Parathyroid adenoma (tissue), 2 donors: Measurements from ENCODE around the gene SLC16A12.

Experiments
- H2AFZ ChIP-seq: fragments of 300-600 bp; sonication (generic); one replicate; pipeline ENCODE4 v1.7.0; 2017; ENCODE audit warnings: antibody characterized with exemption, mild to moderate bottlenecking
- H3K27ac ChIP-seq: fragments of 300-600 bp; sonication (generic); one replicate; pipeline ENCODE4 v1.7.0; 2017
- H3K27me3 ChIP-seq: fragments of 300-600 bp; sonication (generic); one replicate; pipeline ENCODE4 v1.7.0; 2017; ENCODE audit warnings: low read length; ENCODE audit not compliant: control insufficient read depth, insufficient read depth
- H3K36me3 ChIP-seq: fragments of 300-600 bp; sonication (generic); one replicate; pipeline ENCODE4 v1.7.0; 2017; ENCODE audit warnings: low read length; ENCODE audit not compliant: control insufficient read depth, insufficient read depth
- H3K4me1 ChIP-seq: fragments of 300-600 bp; sonication (generic); one replicate; pipeline ENCODE4 v1.7.0; 2017; ENCODE audit warnings: control low read depth
- H3K4me2 ChIP-seq: fragments of 300-600 bp; sonication (generic); one replicate; pipeline ENCODE4 v1.7.0; 2017; ENCODE audit warnings: low read length
- H3K4me3 ChIP-seq: fragments of 300-600 bp; sonication (generic); one replicate; pipeline ENCODE4 v1.7.0; 2017; ENCODE audit warnings: low read depth, low read length
- H3K79me2 ChIP-seq: fragments of 300-600 bp; sonication (generic); one replicate; pipeline ENCODE4 v1.7.0; 2017; ENCODE audit warnings: control low read depth
- H3K9ac ChIP-seq: fragments of 300-600 bp; sonication (generic); one replicate; pipeline ENCODE4 v1.7.0; 2017; ENCODE audit warnings: mild to moderate bottlenecking
- H3K9me3 ChIP-seq: fragments of 300-600 bp; sonication (generic); one replicate; pipeline ENCODE4 v1.7.0; 2017; ENCODE audit warnings: low read length; ENCODE audit not compliant: control insufficient read depth
- TF ChIP-seq, protein P1 (sequence below): fragments of 300-600 bp; sonication (generic); IDR thresholded peaks from one replicate; pipeline ENCODE4 v1.7.0; 2017; ENCODE audit warnings: antibody characterized with exemption, mild to moderate bottlenecking
- donor health status: primary hyperparathyroidism.

SLC16A12 gene

DNA sequence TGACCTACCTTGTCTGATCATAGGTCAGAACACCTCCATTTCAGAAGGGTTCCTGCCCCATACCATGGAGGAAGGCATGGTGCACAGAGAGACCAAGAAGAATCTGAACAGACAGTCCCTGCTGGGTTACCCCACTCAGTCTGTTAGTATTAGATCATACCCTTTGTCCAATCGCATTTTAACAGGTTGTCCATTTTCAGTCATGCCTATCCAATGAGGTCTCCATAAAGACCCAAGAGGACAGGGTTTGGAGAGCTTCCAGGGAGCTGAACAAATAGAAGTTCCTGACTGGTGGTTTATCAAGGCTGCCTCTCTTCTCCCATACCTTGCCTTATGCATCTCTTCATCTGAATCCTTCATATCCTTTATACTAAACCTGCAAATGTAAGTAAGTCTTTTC lies 21.2 kb upstream of the SLC16A12 start:
- H3K27ac ChIP-seq = no peak overlapping the region
- no peaks in the 10 kb centered on the region for H3K4me1 ChIP-seq
- H3K79me2 ChIP-seq = no peaks in the 10 kb centered on the region
- no peaks in the 10 kb centered on the region for H3K27me3 ChIP-seq
- H2AFZ ChIP-seq = no peak overlapping the region
- no peak overlapping the region for H3K4me2 ChIP-seq
- TF ChIP-seq, protein P1, sequence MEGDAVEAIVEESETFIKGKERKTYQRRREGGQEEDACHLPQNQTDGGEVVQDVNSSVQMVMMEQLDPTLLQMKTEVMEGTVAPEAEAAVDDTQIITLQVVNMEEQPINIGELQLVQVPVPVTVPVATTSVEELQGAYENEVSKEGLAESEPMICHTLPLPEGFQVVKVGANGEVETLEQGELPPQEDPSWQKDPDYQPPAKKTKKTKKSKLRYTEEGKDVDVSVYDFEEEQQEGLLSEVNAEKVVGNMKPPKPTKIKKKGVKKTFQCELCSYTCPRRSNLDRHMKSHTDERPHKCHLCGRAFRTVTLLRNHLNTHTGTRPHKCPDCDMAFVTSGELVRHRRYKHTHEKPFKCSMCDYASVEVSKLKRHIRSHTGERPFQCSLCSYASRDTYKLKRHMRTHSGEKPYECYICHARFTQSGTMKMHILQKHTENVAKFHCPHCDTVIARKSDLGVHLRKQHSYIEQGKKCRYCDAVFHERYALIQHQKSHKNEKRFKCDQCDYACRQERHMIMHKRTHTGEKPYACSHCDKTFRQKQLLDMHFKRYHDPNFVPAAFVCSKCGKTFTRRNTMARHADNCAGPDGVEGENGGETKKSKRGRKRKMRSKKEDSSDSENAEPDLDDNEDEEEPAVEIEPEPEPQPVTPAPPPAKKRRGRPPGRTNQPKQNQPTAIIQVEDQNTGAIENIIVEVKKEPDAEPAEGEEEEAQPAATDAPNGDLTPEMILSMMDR = no peak
- H3K4me3 ChIP-seq = no peak overlapping the region
- no peaks in the 10 kb centered on the region for H3K36me3 ChIP-seq
- no peak overlapping the region for H3K9ac ChIP-seq
- no peaks in the 10 kb centered on the region for H3K9me3 ChIP-seq

DNA sequence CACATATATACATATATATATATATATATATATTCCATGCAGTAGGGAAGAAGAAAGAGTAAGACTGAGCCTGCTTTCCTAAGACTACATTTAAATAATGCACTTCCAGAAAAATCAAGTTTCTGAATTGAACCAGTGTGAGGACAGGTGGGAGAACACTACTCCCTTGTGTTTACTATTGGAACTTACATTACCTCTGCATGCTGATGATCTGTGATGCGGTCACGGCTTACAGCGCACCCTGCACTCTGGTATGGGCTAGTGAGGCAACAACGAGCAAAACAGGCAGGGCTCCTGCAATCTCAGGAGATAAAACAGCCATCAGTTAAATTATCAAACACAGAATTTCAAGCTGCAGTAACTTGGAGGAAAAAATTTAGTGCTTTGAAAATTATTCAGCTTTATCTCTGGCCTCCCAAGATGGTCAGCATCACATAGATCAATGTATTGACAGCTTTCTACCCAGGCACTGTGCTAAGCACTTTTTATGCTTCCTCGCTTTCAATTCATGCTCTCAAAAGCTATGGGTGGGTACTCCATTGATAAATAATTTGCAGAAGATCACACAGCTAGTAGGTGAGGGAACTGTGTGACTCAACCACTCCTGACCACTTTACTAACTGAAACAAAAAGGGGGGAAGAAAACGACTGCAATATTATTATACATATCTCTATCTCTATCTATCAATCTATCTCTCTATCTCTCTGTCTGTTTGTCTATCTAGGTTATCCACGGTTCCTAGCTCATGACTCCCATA lies 20.5 kb upstream of the SLC16A12 start:
- Histone ChIP-seq H2AFZ (no peak overlapping the region), H3K4me1 (no peaks in the 10 kb centered on the region), H3K27me3 (no peaks in the 10 kb centered on the region), H3K9me3 (no peaks in the 10 kb centered on the region), H3K79me2 (no peaks in the 10 kb centered on the region), H3K27ac (no peak overlapping the region), H3K36me3 (no peaks in the 10 kb centered on the region), H3K9ac (no peak overlapping the region), H3K4me3 (no peak overlapping the region), H3K4me2 (no peak overlapping the region)
- TF ChIP-seq, protein P1 = no peak

DNA sequence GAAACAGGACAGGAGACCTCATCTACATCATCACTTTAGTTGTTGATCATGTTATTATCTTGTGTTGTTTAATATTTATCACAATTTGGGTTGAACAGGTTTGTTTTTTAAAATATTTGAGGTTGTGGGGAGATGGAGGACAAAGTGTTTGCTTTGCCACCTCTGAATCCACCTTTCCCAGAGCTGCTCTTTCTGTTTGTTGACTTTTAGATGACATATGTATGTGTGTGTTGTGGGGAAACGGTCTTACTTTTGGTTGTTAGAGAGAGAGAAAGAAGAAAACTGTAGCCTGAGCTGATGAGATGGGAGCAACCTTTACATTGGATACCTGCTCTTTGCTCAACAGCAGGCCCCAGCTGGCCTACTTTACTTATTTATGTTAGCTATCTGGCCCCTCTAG lies 19.0 kb upstream of the SLC16A12 start:
- Histone ChIP-seq H3K4me3 (no peak overlapping the region), H3K79me2 (no peaks in the 10 kb centered on the region), H3K4me1 (no peaks in the 10 kb centered on the region), H3K9ac (no peak overlapping the region), H3K9me3 (no peaks in the 10 kb centered on the region), H2AFZ (no peak overlapping the region), H3K27ac (no peak overlapping the region), H3K4me2 (no peak overlapping the region), H3K27me3 (no peaks in the 10 kb centered on the region), H3K36me3 (no peaks in the 10 kb centered on the region)
- TF ChIP-seq, protein P1 = no peak

DNA sequence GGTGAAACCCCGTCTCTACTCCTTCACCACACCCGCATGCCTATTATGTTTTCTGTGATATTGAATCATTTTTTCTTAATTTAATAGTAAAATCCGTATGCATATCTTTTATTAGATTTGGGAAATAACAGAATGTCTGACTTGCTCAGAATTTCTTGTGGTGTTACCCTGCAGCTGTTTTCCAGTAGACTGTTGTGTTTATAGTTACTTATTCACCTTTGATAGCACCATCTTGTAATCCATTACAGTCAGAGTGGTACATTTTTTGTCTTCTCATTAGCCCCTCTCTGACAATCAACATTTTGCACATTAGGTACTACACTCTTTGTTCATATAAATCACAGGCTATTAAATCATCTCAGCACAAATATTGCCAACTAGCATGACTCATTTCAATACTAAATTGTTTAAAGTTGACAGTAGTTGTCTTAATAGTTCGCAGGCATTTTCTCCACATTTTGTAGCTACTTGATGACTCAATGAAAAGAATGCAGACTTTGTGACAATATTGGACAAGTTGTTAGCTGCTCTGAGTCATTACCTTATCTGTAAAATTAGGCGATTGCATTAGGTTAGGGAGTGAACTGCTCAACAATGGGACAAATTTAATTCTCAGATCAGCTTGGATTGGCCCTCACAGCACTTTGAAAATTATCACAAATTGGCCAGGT lies 17.8 kb upstream of the SLC16A12 start:
- TF ChIP-seq, protein P1 = no peak
- Histone ChIP-seq H3K27me3 (no peaks in the 10 kb centered on the region), H3K4me1 (no peaks in the 10 kb centered on the region), H3K9me3 (no peaks in the 10 kb centered on the region), H3K27ac (no peak overlapping the region), H3K4me2 (no peak overlapping the region), H3K4me3 (no peak overlapping the region), H3K9ac (no peak overlapping the region), H2AFZ (no peak overlapping the region), H3K36me3 (no peaks in the 10 kb centered on the region), H3K79me2 (no peaks in the 10 kb centered on the region)
